Right renal pelvis (tissue), 4 donors: ENCODE measurements around the gene MYH14. TPM values are rescaled to one million over a fixed set of nuclear protein-coding genes. Genes with fewer than 3 reads are reported as not detected.

Experiments used
- DNase-seq, 4 donors: peaks; one replicate each; pipeline ENCODE4 v3.0.0-alpha.2; 2013; ENCODE audit warnings: low read depth in 4 of 4, low spot score in 3 of 4, missing footprints in 1 of 4
- polyA plus RNA-seq, 4 donors: library from polyadenylated mRNA; unstranded; fragments of 120-200 nt; gene quantifications; one replicate each; pipeline ENCODE4 v1.2.1, GENCODE V29; 2013; ENCODE audit not compliant: insufficient read length in 4 of 4

Gene MYH14
- polyA plus RNA-seq, result 10 to 100 TPM; 20.2 to 31.6 (median 21.9) TPM

DNA sequence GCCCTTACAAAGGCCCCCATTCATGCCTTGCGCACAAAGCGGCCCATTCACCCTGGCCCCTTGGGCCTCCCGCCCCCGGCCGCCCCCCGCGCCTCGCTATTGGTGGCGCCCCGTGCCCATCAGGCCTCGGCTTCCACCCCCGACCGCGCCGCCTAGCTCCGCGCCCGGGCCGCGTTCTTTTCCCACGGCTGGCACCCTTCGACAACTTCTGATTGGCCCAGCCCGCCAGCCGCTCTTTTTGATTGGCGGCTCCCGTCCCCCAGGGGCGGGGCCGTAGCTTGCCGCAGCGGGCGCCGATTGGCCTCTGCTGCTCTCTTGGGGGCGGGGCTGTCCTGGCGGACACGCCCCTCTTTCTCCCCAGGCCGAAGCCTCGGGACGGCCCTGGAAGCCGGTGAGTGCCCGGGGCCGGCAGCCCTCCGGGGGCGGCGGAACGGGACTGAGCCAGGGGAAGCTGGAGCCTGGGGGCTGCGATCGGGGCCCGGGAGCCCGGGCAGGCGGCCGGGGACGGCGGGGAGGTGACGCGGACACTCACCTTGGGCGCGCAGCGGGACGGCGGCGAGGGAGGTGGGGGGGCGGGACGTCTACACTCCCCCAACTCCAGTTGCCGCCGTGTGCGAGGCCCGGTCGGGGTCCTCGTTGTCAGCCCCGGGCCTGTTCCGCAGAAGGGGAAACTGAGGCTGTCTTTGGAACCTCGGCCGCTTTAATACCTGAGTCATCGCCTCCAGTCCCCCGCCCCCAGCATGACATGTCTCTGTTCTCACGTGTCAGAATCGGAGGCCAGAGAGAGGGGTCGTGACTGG, at the start of gene MYH14:
Gene MYH14, plus strand, starts transcription at position 342 of the 800 bp plus-strand sequence. CDS start 6,744 bp downstream, outside the sequence.
- DNase-seq, result peak in 3 of 4 donors; percentile 75 to 80 (median 75)

GRCh38 chr19:50154529-50154928, 48.9 kb upstream of the MYH14 start:
- DNase-seq, result no peak

DNA sequence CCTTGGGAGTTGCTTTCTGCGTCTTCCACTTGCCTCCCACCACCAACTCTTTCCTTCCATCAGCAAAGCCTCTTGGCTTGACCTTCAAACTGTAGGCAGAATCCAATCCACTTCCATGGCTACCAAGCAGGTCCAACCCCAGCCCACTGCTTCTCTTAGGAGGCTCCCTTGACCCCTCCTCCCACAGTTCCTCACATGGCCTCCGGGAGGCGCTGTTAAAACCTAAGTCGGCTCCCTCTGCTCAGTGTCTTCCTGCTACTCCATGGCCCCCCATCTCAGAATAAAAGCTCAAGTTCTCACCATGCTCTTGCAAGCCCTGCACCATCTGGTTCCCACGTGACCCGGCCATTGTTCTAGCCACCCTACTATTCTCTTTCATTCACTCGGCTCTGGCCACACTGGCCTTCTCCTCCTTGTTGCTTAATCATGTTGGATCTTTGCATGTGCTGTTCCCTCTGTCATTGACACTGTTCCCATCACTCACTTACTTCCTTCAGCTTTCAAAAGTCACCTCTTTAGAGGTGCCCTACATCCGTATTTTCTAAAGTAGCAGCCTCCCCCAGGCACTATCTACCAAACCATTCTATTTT, 47.8 kb upstream of the MYH14 start:
- DNase-seq, result no peak

- no peak for DNase-seq
Observed at GRCh38 chr19:50158577-50158976, 44.8 kb upstream of the MYH14 start.

- DNase-seq, result no peak
Observed at GRCh38 chr19:50159078-50159477, 44.3 kb upstream of the MYH14 start.

DNA sequence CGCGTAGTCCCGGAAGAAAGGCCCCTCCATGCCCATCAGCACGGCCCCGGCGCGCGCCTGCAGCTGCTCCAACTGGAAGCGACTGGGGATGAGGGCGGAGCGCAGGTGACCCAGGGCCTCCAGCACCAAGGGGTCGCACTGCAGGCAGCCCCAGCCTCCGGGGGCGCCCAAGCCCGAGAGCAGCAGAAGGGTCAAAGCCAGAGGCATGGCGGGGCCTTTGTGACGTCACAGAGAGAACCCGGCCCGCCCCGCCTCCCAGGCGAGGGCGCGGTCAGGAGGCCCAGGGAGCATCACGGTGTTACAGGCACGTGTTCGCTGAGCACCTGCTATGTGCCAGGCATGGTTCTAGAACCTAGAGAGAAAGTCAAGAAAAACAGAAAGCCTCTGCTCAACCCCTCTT, 40.4 kb upstream of the MYH14 start, which contains the start of gene IZUMO2:
Gene IZUMO2, minus strand, starts transcription at position 294 of the 400 bp plus-strand sequence. Its CDS starts 87 bp downstream, at position 207.
- no peak for DNase-seq

GRCh38 chr19:50167314-50167721, 36.1 kb upstream of the MYH14 start:
- peak in 3 of 4 donors; percentile 44 to 74 (median 64) for DNase-seq

DNA sequence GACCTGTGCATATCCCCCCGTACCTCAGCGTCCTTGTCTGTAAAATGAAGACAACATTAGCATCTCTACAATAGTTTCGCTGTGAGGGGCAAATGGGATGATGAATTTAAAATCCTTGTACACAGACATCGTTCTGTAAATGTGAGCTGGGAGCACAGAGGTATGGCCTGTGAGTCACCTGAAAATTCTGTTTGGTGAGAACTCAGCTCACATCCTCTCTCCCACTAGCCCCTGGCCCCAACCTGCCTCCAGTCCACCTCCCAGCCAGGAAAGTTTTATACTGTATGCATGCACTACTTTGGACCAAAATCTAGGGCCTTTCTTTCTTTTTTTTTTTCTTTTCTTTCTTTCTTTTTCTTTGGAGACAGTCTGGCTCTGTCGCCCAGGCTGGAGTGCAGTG, 31.7 kb upstream of the MYH14 start:
- DNase-seq, result no peak

DNA sequence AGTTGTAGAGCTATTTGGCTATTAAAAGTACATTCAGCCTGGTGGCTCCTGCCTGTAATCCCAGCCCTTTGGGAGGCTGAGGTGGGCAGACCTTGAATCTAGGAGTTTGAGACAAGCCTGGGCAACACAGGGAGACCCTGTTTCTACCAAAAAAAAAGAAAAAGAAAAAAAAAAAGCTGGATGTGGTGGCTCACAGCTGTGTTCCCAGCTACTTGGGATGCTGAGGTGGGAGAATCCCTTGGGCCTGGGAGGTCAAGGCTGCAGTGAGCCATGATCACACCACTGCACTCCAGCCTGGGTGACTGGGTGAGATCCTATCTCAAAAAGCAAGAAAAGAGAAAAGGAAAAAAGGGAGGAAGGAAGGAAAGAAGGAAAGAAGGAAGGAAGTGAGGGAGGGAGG, 30.7 kb upstream of the MYH14 start:
- no peak for DNase-seq

GRCh38 chr19:50173127-50173526, 30.3 kb upstream of the MYH14 start:
- no peak for DNase-seq

DNA sequence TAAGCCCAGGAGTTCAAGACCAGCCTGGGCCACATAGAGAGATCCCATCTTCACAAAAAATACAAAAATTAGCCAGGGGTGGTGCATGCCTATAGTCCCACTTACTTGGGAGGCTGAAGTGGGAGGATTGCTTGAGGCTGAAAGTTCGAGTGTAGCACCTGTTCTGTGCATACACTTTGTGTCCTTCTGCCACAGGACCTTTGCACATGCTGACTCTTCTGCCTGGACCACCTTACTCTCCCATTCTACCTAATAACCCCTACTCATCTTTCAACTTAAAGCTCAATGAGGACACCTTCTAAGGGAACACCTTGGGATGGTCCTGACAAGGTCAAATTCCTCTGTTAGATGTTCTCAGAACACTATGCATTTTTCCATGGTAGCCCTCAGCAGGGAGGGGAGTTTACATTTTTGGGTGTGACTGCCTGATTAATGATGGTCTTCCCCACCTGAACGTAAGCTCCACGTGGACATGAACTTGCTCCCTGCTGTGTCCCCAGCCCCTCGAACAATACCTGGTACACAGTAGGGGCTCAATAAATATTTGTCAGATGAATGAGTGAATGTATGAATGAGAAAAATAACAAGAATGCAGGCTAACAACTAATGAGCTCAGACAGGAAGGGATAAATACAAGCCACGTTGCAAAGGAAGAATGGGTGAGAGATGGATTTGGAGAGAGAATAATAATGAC, 29.2 kb upstream of the MYH14 start:
- no peak for DNase-seq

GRCh38 chr19:50175924-50176323, 27.5 kb upstream of the MYH14 start:
- DNase-seq, result no peak

GRCh38 chr19:50176775-50177174, 26.6 kb upstream of the MYH14 start:
- DNase-seq, result no peak

DNA sequence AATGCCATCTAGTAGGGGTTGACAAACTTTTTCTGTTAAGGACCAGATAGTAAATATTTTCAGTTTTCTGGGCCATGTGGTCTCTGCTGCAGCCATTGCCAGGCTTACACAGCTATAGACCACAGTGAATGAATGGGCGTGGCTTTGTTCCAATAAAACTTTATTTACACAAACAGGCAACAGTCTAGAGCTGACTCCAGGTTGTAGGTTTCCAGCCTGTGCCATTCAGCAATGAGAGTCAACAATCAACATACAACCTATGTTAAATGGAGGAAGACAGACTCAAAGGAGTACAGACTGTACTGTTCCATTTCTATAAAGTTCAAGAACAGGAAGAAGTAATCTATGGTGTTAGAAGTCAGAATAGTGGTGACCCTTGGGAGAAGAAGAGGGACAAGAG, 25.1 kb upstream of the MYH14 start:
- no peak for DNase-seq

DNA sequence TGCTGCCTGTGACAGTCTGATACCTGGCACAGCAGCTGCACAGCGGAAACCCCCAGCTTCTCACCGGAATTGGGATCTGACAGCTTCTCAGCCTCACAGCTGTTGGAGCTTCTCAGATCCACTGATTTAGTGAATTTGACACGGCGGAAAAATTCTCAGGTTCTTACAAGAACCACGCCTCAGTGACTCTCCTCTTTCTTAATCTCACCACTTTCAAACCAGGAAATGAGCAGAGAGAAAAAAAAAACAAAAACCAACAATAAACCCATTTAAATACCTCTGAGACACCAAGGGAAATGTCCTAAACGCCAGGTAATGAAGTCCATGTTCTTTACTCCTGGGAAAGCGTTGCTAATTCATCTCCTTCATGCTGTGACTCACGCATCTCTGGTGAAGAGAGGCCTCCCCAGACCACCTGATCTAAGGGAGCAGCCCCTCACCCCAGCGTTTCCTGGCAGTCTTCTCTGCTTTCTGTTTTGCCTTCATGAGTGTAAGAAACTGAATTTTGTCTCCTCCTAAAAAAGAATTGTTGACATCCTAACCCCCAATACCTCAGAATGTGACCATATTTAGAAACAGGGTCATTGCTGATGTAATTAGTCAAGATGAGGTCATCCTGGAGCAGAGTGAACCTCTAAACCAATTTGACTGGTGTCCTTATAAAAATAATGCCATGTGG, 24.4 kb upstream of the MYH14 start:
- no peak for DNase-seq

DNA sequence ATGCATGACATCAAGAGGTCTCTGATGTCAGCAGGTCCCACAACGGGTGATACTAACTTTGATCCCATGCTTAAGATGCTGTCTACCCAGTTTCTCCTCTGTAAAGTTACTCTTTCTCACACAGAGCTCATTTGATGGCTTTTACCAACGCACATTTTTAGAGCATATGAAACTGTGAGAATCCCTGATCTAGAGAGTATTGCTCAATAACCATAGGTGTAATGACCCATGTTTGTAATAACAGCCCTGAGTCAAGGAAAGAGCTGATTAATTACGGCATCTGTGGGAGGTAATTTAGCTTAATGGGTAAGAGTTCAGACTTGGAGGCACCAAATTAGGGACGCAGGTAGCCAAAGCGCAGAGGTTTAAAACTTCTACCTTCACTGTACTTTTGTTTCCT, 22.3 kb upstream of the MYH14 start:
- DNase-seq, result no peak

GRCh38 chr19:50184196-50184595, 19.2 kb upstream of the MYH14 start:
- DNase-seq, result no peak

DNA sequence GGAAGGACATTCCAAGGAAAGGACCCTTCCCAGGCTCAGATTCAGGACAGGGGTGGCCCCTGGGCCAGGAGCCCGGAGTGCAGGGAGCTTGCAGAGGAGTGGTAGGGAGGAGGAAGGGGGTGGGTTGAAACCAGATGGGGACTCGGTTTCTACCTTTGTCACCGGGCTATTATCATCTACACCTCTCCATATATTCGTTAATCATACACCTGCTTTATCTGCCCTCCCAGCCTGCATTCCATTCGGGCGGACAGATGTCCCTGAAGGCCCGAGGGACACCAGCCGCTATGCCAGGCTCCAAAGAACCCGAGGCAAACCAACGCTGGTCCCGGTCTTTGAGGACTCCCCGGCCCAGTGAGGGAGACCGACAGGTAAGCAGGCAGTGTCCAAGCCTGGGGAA, 15.5 kb upstream of the MYH14 start:
- DNase-seq, result no peak

- no peak for DNase-seq
Observed at GRCh38 chr19:50189331-50189730, 14.1 kb upstream of the MYH14 start.

DNA sequence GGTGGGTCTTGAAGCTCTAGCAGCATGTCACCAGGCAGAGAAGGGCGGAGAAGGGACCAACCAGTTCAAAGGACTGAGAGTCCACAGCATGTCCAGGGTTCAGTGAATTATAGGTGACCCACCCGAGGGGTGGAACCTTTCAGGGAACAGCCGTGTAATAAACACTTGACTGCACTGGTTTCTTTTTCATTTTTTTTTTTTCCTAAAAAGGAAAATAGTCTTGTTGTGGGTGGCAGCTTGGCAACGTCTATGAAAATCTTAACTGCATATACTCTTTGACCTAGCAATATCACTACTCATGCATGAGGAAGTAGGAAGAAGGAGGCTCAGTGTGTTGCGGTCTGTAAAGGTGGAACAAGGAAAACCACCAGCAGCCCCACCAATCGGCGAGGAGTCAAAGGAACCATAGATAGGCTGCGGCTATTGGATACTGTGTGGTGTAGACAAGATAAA, 13.0 kb upstream of the MYH14 start:
- no peak for DNase-seq

DNA sequence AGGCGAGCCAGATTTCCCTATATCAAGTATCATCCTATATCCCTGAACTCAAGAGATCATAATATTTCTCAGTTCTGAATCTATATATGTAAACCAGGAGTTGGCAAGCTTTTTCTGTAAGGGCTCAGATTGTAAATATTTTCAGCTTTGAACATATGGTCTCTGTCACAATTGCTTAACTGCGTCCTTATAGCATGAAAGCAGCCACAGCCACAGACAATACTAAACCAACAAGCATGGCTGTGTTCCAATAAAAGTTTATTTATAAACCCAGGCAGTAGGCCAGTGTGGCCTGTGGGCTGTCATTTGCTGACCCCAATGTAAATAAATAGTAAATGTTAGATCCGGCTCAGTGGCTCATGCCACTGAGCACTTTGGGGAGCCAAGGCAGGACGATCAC, 12.2 kb upstream of the MYH14 start:
- no peak for DNase-seq
